K562 (cell line): Measurements from ENCODE around the gene KANK4. TPM values are rescaled to one million over a fixed set of nuclear protein-coding genes. Genes with fewer than 3 reads are reported as not detected.

Source experiments
- ATAC-seq: fragments of 200-7000 bp; cut with Tn5 transposase; 3 replicates; pipeline ENCODE4 v1.9.1; 2020; ENCODE audit warnings: moderate library complexity
- BruUV-seq: library from RNA; stranded (reverse); fragments of 400-500 nt; replicated peaks from 2 replicates; lab custom pipeline; 2021; lab: Mats Ljungman, UMichigan
- CTCF ChIA-PET: fragments of 300-600 bp; formaldehyde crosslinking; extraction: SDS; loops from one replicate; lab custom pipeline; 2021; ENCODE audit warnings: low intra/inter-chr PET ratio; lab: Yijun Ruan, JAX
- POLR2A ChIA-PET: fragments of 300-600, 350-650 bp; sonication (Branson Sonifier 250); formaldehyde crosslinking; extraction: SDS; loops from one replicate; lab custom pipeline; 2021; ENCODE audit warnings: antibody characterized with exemption, inconsistent platforms; lab: Yijun Ruan, JAX
- DNase-seq, 4 experiments: peaks; one replicate each; pipeline versions ENCODE4 v3.0.0 to v3.0.0-alpha.2; 2011 to 2018; ENCODE audit warnings: low spot score in 3 of 4, mixed read lengths in 3 of 4; ENCODE audit errors: extremely low read depth in 1 of 4
- FAIRE-seq: peaks from 2 replicates; lab custom pipeline; 2011; peaks lifted over from hg19 to GRCh38; lab: Jason Lieb, UNC
- H2AFZ ChIP-seq: 2 replicates; pipeline ENCODE4 v1.6.0; 2011; ENCODE audit warnings: low read depth, low read length, control low read depth, inconsistent platforms
- H3K27ac ChIP-seq: fragments of 200-600 bp; 3 replicates; pipeline ENCODE4 v1.8.0; 2011; ENCODE audit warnings: low read depth, mild to moderate bottlenecking, control low read depth, inconsistent platforms, low read length, moderate library complexity, mixed read lengths; ENCODE audit errors: extremely low read depth
- H3K27me3 ChIP-seq, 2 experiments: fragments of 300-600 bp in 1 of 2; 2 replicates in 1 of 2; 3 replicates in 1 of 2; pipeline versions ENCODE4 v1.6.0 to v1.8.0; 2011; ENCODE audit warnings: inconsistent platforms in 2 of 2, low read length in 2 of 2, mild to moderate bottlenecking in 1 of 2, mixed read lengths in 1 of 2, moderate library complexity in 1 of 2; ENCODE audit not compliant: control insufficient read depth in 2 of 2, insufficient read depth in 2 of 2
- H3K36me3 ChIP-seq: fragments of 300-600 bp; 3 replicates; pipeline ENCODE4 v1.8.0; 2011; ENCODE audit warnings: mild to moderate bottlenecking, low read length, inconsistent platforms; ENCODE audit not compliant: control insufficient read depth, insufficient read depth
- H3K4me1 ChIP-seq, 2 experiments: fragments of 200-600 bp in 1 of 2; replicated peaks in 1 of 2; 2 replicates in 1 of 2; 3 replicates in 1 of 2; pipeline versions ENCODE4 v1.5.1 to v1.8.0; 2011; ENCODE audit warnings: inconsistent platforms in 2 of 2, low read length in 2 of 2, mild to moderate bottlenecking in 1 of 2, mixed read lengths in 1 of 2, moderate library complexity in 1 of 2; ENCODE audit not compliant: control insufficient read depth in 2 of 2, insufficient read depth in 2 of 2
- H3K4me2 ChIP-seq: 2 replicates; pipeline ENCODE4 v1.6.1; 2011; ENCODE audit warnings: low read length, control low read depth, inconsistent platforms, mixed read lengths; ENCODE audit not compliant: insufficient read depth
- H3K4me3 ChIP-seq: fragments of 200-600 bp; sonication (generic), shearing (Covaris generic); 2 replicates; pipeline ENCODE4 v1.5.1; 2016; ENCODE audit warnings: control low read depth, inconsistent platforms
- H3K79me2 ChIP-seq: fragments of 200-600 bp; 3 replicates; pipeline ENCODE4 v1.8.0; 2011; ENCODE audit warnings: low read length, inconsistent platforms; ENCODE audit not compliant: control insufficient read depth, insufficient read depth
- H3K9ac ChIP-seq, 2 experiments: 2 replicates each; pipeline versions ENCODE4 v1.6.0 to v1.6.1; 2011; ENCODE audit warnings: low read depth in 2 of 2, low read length in 2 of 2, control low read depth in 1 of 2, inconsistent platforms in 1 of 2, mild to moderate bottlenecking in 1 of 2, mixed read lengths in 1 of 2; ENCODE audit not compliant: insufficient read depth in 1 of 2
- H3K9me1 ChIP-seq: one replicate; pipeline ENCODE4 v1.6.0; 2011; ENCODE audit warnings: inconsistent platforms, mild to moderate bottlenecking, low read length, moderate library complexity; ENCODE audit not compliant: control insufficient read depth, insufficient read depth
- H3K9me3 ChIP-seq: replicated peaks from 2 replicates; pipeline ENCODE4 v1.5.1; 2011; ENCODE audit warnings: low read depth, low read length, inconsistent platforms; ENCODE audit not compliant: control insufficient read depth, insufficient read depth
- H4K20me1 ChIP-seq: replicated peaks from 2 replicates; pipeline ENCODE4 v1.6.1; 2011; ENCODE audit warnings: low read length, inconsistent platforms, mixed read lengths; ENCODE audit not compliant: control insufficient read depth, insufficient read depth
- BCL6 ChIP-seq: fragments of 250-450 bp; sonication (Bioruptor Pico); IDR thresholded peaks from 2 replicates; pipeline ENCODE4 v1.4.0; 2020
- CBX1 ChIP-seq: sonication (generic); IDR thresholded peaks from 2 replicates; pipeline ENCODE4 v1.6.1; 2016; ENCODE audit warnings: antibody characterized with exemption, low read depth, mild to moderate bottlenecking
- CBX3 ChIP-seq, 2 experiments: IDR thresholded peaks; 1 replicate in 1 of 2; 2 replicates in 1 of 2; pipeline ENCODE4 v1.6.1; 2012; ENCODE audit warnings: inconsistent platforms in 2 of 2, low read length in 2 of 2, borderline replicate concordance in 1 of 2, control low read depth in 1 of 2
- CBX5 ChIP-seq: IDR thresholded peaks from 2 replicates; pipeline ENCODE4 v1.6.1; 2014; ENCODE audit warnings: low read depth, borderline replicate concordance
- FOXP1 ChIP-seq: sonication (generic); formaldehyde crosslinking; IDR thresholded peaks from 2 replicates; pipeline ENCODE4 v1.8.0; 2022; ENCODE audit warnings: mild to moderate bottlenecking, missing genetic modification reagents
- JUNB ChIP-seq: fragments of 450-650 bp; formaldehyde crosslinking; conservative IDR thresholded peaks from 2 replicates; pipeline ENCODE4 v1.4.0; 2020; ENCODE audit warnings: mild to moderate bottlenecking
- PURB ChIP-seq: sonication (generic); formaldehyde crosslinking; IDR thresholded peaks from 2 replicates; pipeline ENCODE4 v1.9.0; 2021; ENCODE audit warnings: low read depth, mild to moderate bottlenecking, missing genetic modification reagents
- SIN3A ChIP-seq, 2 experiments: fragments of 150-350 bp in 1 of 2; IDR thresholded peaks; 2 replicates each; pipeline ENCODE4 v1.6.1; 2011 to 2016; ENCODE audit warnings: borderline replicate concordance in 2 of 2, low read depth in 2 of 2, low read length in 2 of 2, mild to moderate bottlenecking in 2 of 2, moderate library complexity in 2 of 2; ENCODE audit not compliant: control insufficient read depth in 1 of 2
- YBX1 ChIP-seq: fragments of 450-650 bp; IDR thresholded peaks from 2 replicates; pipeline ENCODE4 v1.7.1; 2016; ENCODE audit warnings: mild to moderate bottlenecking
- ZMIZ1 ChIP-seq, 2 experiments: fragments of 150-350 bp in 1 of 2; IDR thresholded peaks; 2 replicates each; pipeline ENCODE4 v1.6.1; 2012 to 2016; ENCODE audit warnings: low read depth in 2 of 2, low read length in 2 of 2, mild to moderate bottlenecking in 1 of 2, moderate library complexity in 1 of 2
- WGBS: fragments of 100-300 bp; shearing (Covaris generic); methylation state at CpG from one replicate; pipeline ENCODE4 v1.1.6; 2016; ENCODE audit warnings: low coverage, mixed read lengths; ENCODE audit not compliant: insufficient coverage; ENCODE audit errors: missing lambda C conversion rate; 5-methylcytosine and 5-hydroxymethylcytosine counted together
- in situ Hi-C: fragments of 300-500 bp; cut with MboI; formaldehyde crosslinking; loops from 4 replicates; pipeline ENCODE4 v1.15.0; 2018; ENCODE audit warnings: inconsistent platforms, mixed read lengths
- intact Hi-C: fragments of 100-400 bp; cut with micrococcal nuclease; formaldehyde crosslinking; loops from 2 replicates; pipeline ENCODE4 v1.14.2; 2022
- polyA plus RNA-seq, 8 experiments: library from polyadenylated mRNA; depleted of rRNA in 4 of 8; stranded (reverse) in 5 of 8; unstranded in 3 of 8; fragments of >200 nt; fragmentation: Nextera tagmentation in 2 of 8; fragmentation: Illumina TruSeq in 1 of 8; extraction: Ambion mirVana in 2 of 8; extraction: Trizol in 1 of 8; gene quantifications; 2 replicates each; pipeline versions ENCODE4 v1.2.1 to v1.2.3, GENCODE V29; 2011 to 2014; ENCODE audit warnings: inconsistent platforms in 1 of 8, missing spikeins in 1 of 8
- total RNA-seq, 7 experiments: library from RNA; depleted of rRNA in 6 of 7; stranded (reverse); fragments of >200 nt in 6 of 7; fragmentation: Illumina TruSeq in 2 of 7; extraction: Trizol in 2 of 7; gene quantifications; 2 replicates each; pipeline versions ENCODE4 v1.2.1 to v1.2.3, GENCODE V29; 2011 to 2021; ENCODE audit warnings: low replicate concordance in 1 of 7

Gene KANK4
- total and polyA plus RNA-seq, 9 of the 15 experiments (the other 6 are each of a cell fraction or from before 2014, with no cell fraction given) = not detected

- Histone ChIP-seq H3K9ac (no peak overlapping the region), H3K27me3 (no peaks in the 10 kb centered on the region), H3K4me1 (no peaks in the 10 kb centered on the region), H3K36me3 (no peaks in the 10 kb centered on the region), H3K27ac (no peak overlapping the region), H2AFZ (no peak overlapping the region), H3K9me1 (no peaks in the 10 kb centered on the region), H4K20me1 (no peaks in the 10 kb centered on the region), H3K4me3 (no peak overlapping the region), H3K4me2 (no peak overlapping the region), H3K9me3 (no peaks in the 10 kb centered on the region), H3K79me2 (no peaks in the 10 kb centered on the region)
- WGBS = 0% methylated on average over 1 of the region's 1 CpG
- intact Hi-C loops = no loop called here
- ATAC-seq (no peak), DNase-seq (no peak), FAIRE-seq (no peak)
- peak; percentile 88 for TF ChIP-seq CBX5
- TF ChIP-seq SIN3A (IDR thresholded peaks at IDR 0.05; ENCODE audit: borderline replicate concordance in 2 of 2, control insufficient read depth in 1 of 2, low read depth in 2 of 2, low read length in 2 of 2) = no peak
- TF ChIP-seq YBX1 = no peak
- TF ChIP-seq CBX3 (IDR thresholded peaks at IDR 0.05; ENCODE audit: borderline replicate concordance in 1 of 2, low read length in 2 of 2) = peak in 1 of 2 experiments; percentile 85; a peak in 2 of 3 replicates
- no peak for TF ChIP-seq ZMIZ1 (IDR thresholded peaks at IDR 0.05; ENCODE audit: low read depth in 2 of 2, low read length in 2 of 2)
- TF ChIP-seq FOXP1 (CRISPR knock-in tag) = no peak
- TF ChIP-seq BCL6 (CRISPR knock-in tag) = no peak
- no peak for TF ChIP-seq PURB (CRISPR knock-in tag)
- no peak for TF ChIP-seq CBX1
- TF ChIP-seq JUNB (CRISPR knock-in tag) = no peak
- POLR2A ChIA-PET = no interaction called here
- in situ Hi-C loops = no loop called here
- no TSS peak for BruUV-seq
- CTCF ChIA-PET = no interaction called here
Measured at GRCh38 chr1:62210960-62211359, 108.3 kb downstream of the KANK4 start.
